Neural cell (in vitro differentiated cells): ENCODE data around the gene KRT2. TPM values are rescaled to one million over a fixed set of nuclear protein-coding genes. Genes with fewer than 3 reads are reported as not detected.

Source experiments
- H2AFZ ChIP-seq: fragments of 200-600, 300-800 bp; sonication (generic), shearing (Covaris generic); 2 replicates; pipeline ENCODE4 v1.6.0; 2014; ENCODE audit warnings: low read depth, mild to moderate bottlenecking, antibody characterized with exemption, low read length, moderate library complexity
- H3F3A ChIP-seq: fragments of 200-600 bp; shearing (Covaris generic); 2 replicates; pipeline ENCODE4 v1.6.1; 2016; ENCODE audit warnings: mild to moderate bottlenecking, moderate library complexity, mixed read lengths, antibody characterized with exemption, low read length; ENCODE audit not compliant: insufficient read depth, poor library complexity, severe bottlenecking
- H3K27ac ChIP-seq: fragments of 200-600, 300-800 bp; sonication (generic), shearing (Covaris generic); 2 replicates; pipeline ENCODE4 v1.5.1; 2014; ENCODE audit warnings: mild to moderate bottlenecking, low read length, moderate library complexity
- H3K27me3 ChIP-seq: fragments of 300-800, 200-600 bp; sonication (generic), shearing (Covaris generic); 2 replicates; pipeline ENCODE4 v1.6.0; 2014; ENCODE audit warnings: mild to moderate bottlenecking, low read depth, low read length, moderate library complexity; ENCODE audit not compliant: insufficient read depth
- H3K36me3 ChIP-seq: fragments of 300-800, 200-600 bp; sonication (generic), shearing (Covaris generic); 2 replicates; pipeline ENCODE4 v1.5.1; 2014; ENCODE audit warnings: mild to moderate bottlenecking, antibody characterized with exemption, low read length, moderate library complexity; ENCODE audit not compliant: insufficient read depth
- H3K4me2 ChIP-seq: fragments of 300-800, 200-600 bp; sonication (generic), shearing (Covaris generic); 2 replicates; pipeline ENCODE4 v1.6.0; 2014; ENCODE audit warnings: mild to moderate bottlenecking, low read length
- H3K4me3 ChIP-seq: fragments of 300-800, 200-600 bp; sonication (generic), shearing (Covaris generic); 2 replicates; pipeline ENCODE4 v1.5.1; 2014; ENCODE audit warnings: mild to moderate bottlenecking, low read length, moderate library complexity
- H3K79me2 ChIP-seq: fragments of 200-600 bp; shearing (Covaris generic); replicated peaks from 2 replicates; pipeline ENCODE4 v1.6.0; 2014; ENCODE audit warnings: mild to moderate bottlenecking, low read length, moderate library complexity; ENCODE audit not compliant: insufficient read depth
- H3K9ac ChIP-seq: fragments of 300-800, 200-600 bp; sonication (generic), shearing (Covaris generic); 2 replicates; pipeline ENCODE4 v1.6.1; 2016; ENCODE audit warnings: mild to moderate bottlenecking, low read length, mixed read lengths
- H3K9me2 ChIP-seq: fragments of 200-600 bp; shearing (Covaris generic); 2 replicates; pipeline ENCODE4 v1.6.1; 2016; ENCODE audit warnings: mild to moderate bottlenecking, low read length, mixed read lengths; ENCODE audit not compliant: insufficient read depth
- H3K9me3 ChIP-seq: fragments of 200-600, 300-800 bp; sonication (generic), shearing (Covaris generic); 2 replicates; pipeline ENCODE4 v1.6.1; 2016; ENCODE audit warnings: mild to moderate bottlenecking, mixed run types, low read length, moderate library complexity, mixed read lengths
- H4K20me1 ChIP-seq: fragments of 200-600 bp; shearing (Covaris generic); 2 replicates; pipeline ENCODE4 v1.6.1; 2016; ENCODE audit warnings: mild to moderate bottlenecking, mixed run types; ENCODE audit not compliant: insufficient read depth
- CTCF ChIP-seq: fragments of 450-650 bp; IDR thresholded peaks from 2 replicates; pipeline ENCODE4 v1.5.1; 2014; ENCODE audit warnings: antibody characterized with exemption, mild to moderate bottlenecking, moderate library complexity; ENCODE audit not compliant: poor library complexity, severe bottlenecking
- EP300 ChIP-seq: fragments of 450-650 bp; conservative IDR thresholded peaks from 2 replicates; pipeline ENCODE4 v1.6.1; 2014; ENCODE audit warnings: antibody characterized with exemption, mild to moderate bottlenecking, moderate library complexity; ENCODE audit not compliant: poor library complexity, severe bottlenecking
- EZH2 ChIP-seq: fragments of 200-600, 300-800 bp; shearing (Covaris generic), sonication (generic); IDR thresholded peaks from 2 replicates; pipeline ENCODE4 v1.6.1; 2014; ENCODE audit warnings: antibody characterized with exemption, low read length, borderline replicate concordance, mild to moderate bottlenecking; ENCODE audit not compliant: insufficient read depth, poor library complexity, severe bottlenecking
- MXI1 ChIP-seq: fragments of 450-650 bp; conservative IDR thresholded peaks from 2 replicates; pipeline ENCODE4 v1.6.1; 2014; ENCODE audit warnings: antibody characterized with exemption, mild to moderate bottlenecking; ENCODE audit not compliant: poor library complexity, severe bottlenecking
- POLR2AphosphoS5 ChIP-seq: IDR thresholded peaks from 2 replicates; pipeline ENCODE4 v1.6.1; 2012
- RAD21 ChIP-seq: fragments of 450-650 bp; conservative IDR thresholded peaks from 2 replicates; pipeline ENCODE4 v1.6.1; 2014; ENCODE audit warnings: antibody characterized with exemption, mild to moderate bottlenecking, moderate library complexity
- REST ChIP-seq: IDR thresholded peaks from 2 replicates; pipeline ENCODE4 v1.6.1; 2012; ENCODE audit warnings: borderline replicate concordance
- SMC3 ChIP-seq: fragments of 450-650 bp; conservative IDR thresholded peaks from 2 replicates; pipeline ENCODE4 v1.6.1; 2014; ENCODE audit warnings: antibody characterized with exemption, mild to moderate bottlenecking, moderate library complexity; ENCODE audit not compliant: poor library complexity
- TAF1 ChIP-seq: IDR thresholded peaks from 2 replicates; pipeline ENCODE4 v1.6.1; 2012; ENCODE audit warnings: low read depth
- polyA plus RNA-seq: library from polyadenylated mRNA; depleted of rRNA; stranded (reverse); fragments of >200 nt; gene quantifications from 2 replicates; pipeline ENCODE4 v1.2.3, GENCODE V29; 2014

The KRT2 gene
- polyA plus RNA-seq, 1 donor from 2014 or later, result not detected

- Histone ChIP-seq H2AFZ (no peak overlapping the region), H3K27me3 (no peaks in the 10 kb centered on the region), H3K9me2 (no peaks in the 10 kb centered on the region), H3K4me2 (no peak overlapping the region), H3K9me3 (no peaks in the 10 kb centered on the region), H3F3A (no peaks in the 10 kb centered on the region), H3K4me3 (no peak overlapping the region), H3K27ac (no peak overlapping the region), H3K79me2 (no peaks in the 10 kb centered on the region), H4K20me1 (no peaks in the 10 kb centered on the region), H3K36me3 (no peaks in the 10 kb centered on the region), H3K9ac (no peak overlapping the region)
- TF ChIP-seq SMC3, result no peak
Observed at GRCh38 chr12:52648012-52648550, 3.9 kb downstream of the KRT2 start.

- H3K9me2 ChIP-seq, result no peaks in the 10 kb centered on the region
- no peaks in the 10 kb centered on the region for H3K79me2 ChIP-seq
- H3K9ac ChIP-seq, result no peak overlapping the region
- no peak overlapping the region for H2AFZ ChIP-seq
- H3K27me3 ChIP-seq, result no peaks in the 10 kb centered on the region
- no peak overlapping the region for H3K27ac ChIP-seq
- no peaks in the 10 kb centered on the region for H3F3A ChIP-seq
- no peak overlapping the region for H3K4me3 ChIP-seq
- H3K4me2 ChIP-seq, result no peak overlapping the region
- TF ChIP-seq SMC3, result no peak
- no peak for TF ChIP-seq MXI1
- no peak for TF ChIP-seq TAF1
- TF ChIP-seq CTCF, result no peak
- H3K36me3 ChIP-seq, result no peaks in the 10 kb centered on the region
- no peaks in the 10 kb centered on the region for H3K9me3 ChIP-seq
- no peaks in the 10 kb centered on the region for H4K20me1 ChIP-seq
Observed at GRCh38 chr12:52647601-52648000, 4.4 kb downstream of the KRT2 start.

GRCh38 chr12:52646613-52647012 lies 5.4 kb downstream of the KRT2 start:
- H3K4me3 ChIP-seq, result no peak overlapping the region
- H2AFZ ChIP-seq, result no peak overlapping the region
- H3K9ac ChIP-seq, result no peak overlapping the region
- no peaks in the 10 kb centered on the region for H3K79me2 ChIP-seq
- H3K27ac ChIP-seq, result no peak overlapping the region
- no peaks in the 10 kb centered on the region for H3K9me2 ChIP-seq
- no peaks in the 10 kb centered on the region for H3K36me3 ChIP-seq
- no peaks in the 10 kb centered on the region for H3F3A ChIP-seq
- no peaks in the 10 kb centered on the region for H3K9me3 ChIP-seq
- no peaks in the 10 kb centered on the region for H3K27me3 ChIP-seq
- TF ChIP-seq POLR2AphosphoS5, result no peak
- TF ChIP-seq EZH2, result no peak
- no peak for TF ChIP-seq RAD21
- no peak for TF ChIP-seq MXI1
- TF ChIP-seq REST, result no peak
- TF ChIP-seq CTCF, result no peak
- TF ChIP-seq TAF1, result no peak
- no peak for TF ChIP-seq SMC3
- no peak for TF ChIP-seq EP300
- H3K4me2 ChIP-seq, result no peak overlapping the region
- no peaks in the 10 kb centered on the region for H4K20me1 ChIP-seq
